Measurements from ENCODE around the gene PARVB.

The PARVB gene

GRCh38 chr22:44186121-44186510, 162.0 kb downstream of the PARVB start:
- no peak for DNase-seq

- DNase-seq, result no peak
Observed at GRCh38 chr22:44186737-44187136, 162.6 kb downstream of the PARVB start.

GRCh38 chr22:44187652-44188230, 163.6 kb downstream of the PARVB start:
- no peak for DNase-seq

GRCh38 chr22:44188316-44188715, 164.2 kb downstream of the PARVB start:
- DNase-seq, result no peak

- no peak for DNase-seq
Observed at GRCh38 chr22:44188986-44189630, 165.0 kb downstream of the PARVB start.

GRCh38 chr22:44190381-44190976, 166.4 kb downstream of the PARVB start:
- DNase-seq, result no peak

- peak; percentile 47 for DNase-seq
Observed at GRCh38 chr22:44191036-44191454, 166.9 kb downstream of the PARVB start.

- DNase-seq, result peak; percentile 31
Observed at GRCh38 chr22:44192098-44192815, 168.2 kb downstream of the PARVB start.

- no peak for DNase-seq
Observed at GRCh38 chr22:44192816-44193534, 168.9 kb downstream of the PARVB start.

GRCh38 chr22:44193535-44193891, 169.4 kb downstream of the PARVB start:
- peak; percentile 12 for DNase-seq

- no peak for DNase-seq
Observed at GRCh38 chr22:44194569-44194968, 170.5 kb downstream of the PARVB start.

GRCh38 chr22:44195189-44195871, 171.2 kb downstream of the PARVB start:
- no peak for DNase-seq

GRCh38 chr22:44196241-44196640, 172.1 kb downstream of the PARVB start:
- DNase-seq, result no peak

- no peak for DNase-seq
Observed at GRCh38 chr22:44196731-44197131, 172.6 kb downstream of the PARVB start.

- DNase-seq, result no peak
Observed at GRCh38 chr22:44197271-44197670, 173.2 kb downstream of the PARVB start.

- DNase-seq, result no peak
Observed at GRCh38 chr22:44199164-44199563, 175.1 kb downstream of the PARVB start.

- no peak for DNase-seq
Observed at GRCh38 chr22:44199866-44200265, 175.8 kb downstream of the PARVB start.

- no peak for DNase-seq
Observed at GRCh38 chr22:44200451-44200850, 176.3 kb downstream of the PARVB start.

GRCh38 chr22:44200855-44201550, 176.9 kb downstream of the PARVB start:
- DNase-seq, result no peak

GRCh38 chr22:44201665-44202064, 177.6 kb downstream of the PARVB start:
- no peak for DNase-seq

- DNase-seq, result no peak
Observed at GRCh38 chr22:44202261-44202789, 178.2 kb downstream of the PARVB start.

- no peak for DNase-seq
Observed at GRCh38 chr22:44203203-44203602, 179.1 kb downstream of the PARVB start.

Measured in activated naive CD4-positive, alpha-beta T cell treated with Interleukin-2 at 50 U/mL for 16 hours (primary cell).